ENCODE data around the gene NFS1.
"Not testable (repeated sequence)": the region's sequence is repeated elsewhere in the genome, so short reads cannot be mapped to it uniquely, and the experiment has no call there.

DNA sequence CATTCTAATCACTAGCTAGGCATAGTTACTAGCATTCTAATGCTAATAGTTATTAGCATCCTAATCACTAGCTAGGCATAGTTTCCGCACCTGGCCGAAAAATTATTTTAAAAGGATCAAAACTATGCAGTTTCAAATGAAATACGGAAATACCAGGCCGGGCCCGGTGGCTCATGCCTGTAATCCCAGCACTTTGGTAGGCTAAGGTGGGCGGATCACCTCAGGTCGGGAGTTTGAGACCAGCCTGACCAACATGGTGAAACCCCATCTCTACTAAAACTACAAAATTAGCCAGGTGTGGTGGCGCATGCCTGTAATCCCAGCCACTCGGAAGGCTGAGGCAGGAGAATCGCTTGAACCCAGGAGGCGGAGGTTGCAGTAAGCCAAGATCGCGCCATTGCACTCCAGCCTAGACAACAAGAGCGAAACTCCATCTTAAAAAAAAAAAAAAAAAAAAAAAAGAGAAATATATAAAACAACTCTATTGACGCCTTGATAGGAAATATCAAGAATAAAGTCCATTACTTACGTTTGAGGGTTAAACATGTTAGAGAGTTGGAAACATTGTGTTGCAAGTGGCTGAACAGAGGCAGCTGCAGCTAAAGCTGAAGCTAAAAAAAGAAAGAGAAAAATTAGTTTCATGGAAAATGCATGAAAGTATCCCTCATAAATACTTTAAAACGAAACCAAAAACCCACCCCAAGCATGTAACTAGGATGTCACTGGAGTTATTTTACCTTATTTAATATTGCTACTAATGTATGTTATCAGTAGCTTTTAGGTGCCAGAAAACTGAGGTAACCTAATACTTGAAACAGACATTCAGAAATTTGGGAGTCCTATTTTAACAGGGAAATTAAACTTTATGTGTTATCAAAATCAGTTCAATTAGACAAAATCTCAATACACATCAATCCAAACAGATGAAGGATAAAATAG lies 7.7 kb upstream of the NFS1 start:
- TF ChIP-seq POLR2AphosphoS5, POLR2A (IDR thresholded peaks at IDR 0.05): not testable (repeated sequence)
